ENCODE data around the gene DARS1. TPM values are rescaled to one million over a fixed set of nuclear protein-coding genes. Genes with fewer than 3 reads are reported as not detected.
A peak's percentile ranks its signal among the peaks of the same experiment; 100 is the strongest.

Gene DARS1
- total RNA-seq, 1 experiment from 2014 or later, result 56.7 TPM

DNA sequence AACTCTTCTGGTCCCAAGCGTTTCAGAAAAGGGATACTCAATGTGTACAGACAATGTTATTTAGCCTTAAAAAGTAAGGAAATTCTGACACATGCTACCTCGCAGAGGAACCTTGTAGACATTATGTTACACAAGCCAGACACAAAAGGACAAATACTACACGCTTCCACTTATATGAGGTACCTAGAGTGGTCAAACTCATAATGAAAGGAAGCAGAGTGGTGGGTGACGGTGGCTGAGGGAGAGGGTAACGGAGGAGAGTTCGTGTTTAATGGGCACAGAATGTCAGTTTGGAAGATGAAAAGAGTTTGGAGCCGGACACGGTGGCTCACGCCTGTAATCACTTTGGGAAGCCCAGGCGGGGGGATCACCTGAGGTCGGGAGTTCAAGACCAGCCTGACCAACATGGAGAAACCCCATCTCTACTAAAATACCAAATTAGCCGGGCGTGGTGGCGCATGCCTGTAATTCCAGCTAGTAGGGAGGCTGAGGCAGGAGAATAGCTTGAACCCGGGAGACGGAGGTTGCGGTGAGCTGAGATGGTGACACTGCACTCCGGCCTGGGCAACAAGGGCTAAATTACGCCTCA lies 110.6 kb downstream of the DARS1 start:
- DNase-seq, result no peak
- peaks cover 17% of the 10 kb centered on the region for H3K4me1 ChIP-seq (ENCODE audit: insufficient read depth, low read length)
- H3K9me3 ChIP-seq (ENCODE audit: low read length), result no peaks in the 10 kb centered on the region
- H3K27ac ChIP-seq (ENCODE audit: low read length), result no peak overlapping the region
- peaks cover 36% of the 10 kb centered on the region for H3K79me2 ChIP-seq (ENCODE audit: low read length)
- H3F3A ChIP-seq (ENCODE audit: low read length, unreplicated experiment), result no peaks in the 10 kb centered on the region
- ChIA-PET POLR2A (ENCODE audit: unreplicated experiment) (interaction anchor here (0.5 kb wide), 1 partner anchor 131 kb away, joined by 4 read pairs; no protein-coding TSS in a partner anchor), CTCF (no interaction called here)
- intact Hi-C loops (cut with micrococcal nuclease), result no loop called here
- TF ChIP-seq EZH2 (IDR thresholded peaks at IDR 0.05; ENCODE audit: low read length, unreplicated experiment) (no peak), EZH2phosphoT487 (IDR thresholded peaks at IDR 0.05; ENCODE audit: borderline replicate concordance, low read length) (no peak)
- TF ChIP-seq, protein P1, sequence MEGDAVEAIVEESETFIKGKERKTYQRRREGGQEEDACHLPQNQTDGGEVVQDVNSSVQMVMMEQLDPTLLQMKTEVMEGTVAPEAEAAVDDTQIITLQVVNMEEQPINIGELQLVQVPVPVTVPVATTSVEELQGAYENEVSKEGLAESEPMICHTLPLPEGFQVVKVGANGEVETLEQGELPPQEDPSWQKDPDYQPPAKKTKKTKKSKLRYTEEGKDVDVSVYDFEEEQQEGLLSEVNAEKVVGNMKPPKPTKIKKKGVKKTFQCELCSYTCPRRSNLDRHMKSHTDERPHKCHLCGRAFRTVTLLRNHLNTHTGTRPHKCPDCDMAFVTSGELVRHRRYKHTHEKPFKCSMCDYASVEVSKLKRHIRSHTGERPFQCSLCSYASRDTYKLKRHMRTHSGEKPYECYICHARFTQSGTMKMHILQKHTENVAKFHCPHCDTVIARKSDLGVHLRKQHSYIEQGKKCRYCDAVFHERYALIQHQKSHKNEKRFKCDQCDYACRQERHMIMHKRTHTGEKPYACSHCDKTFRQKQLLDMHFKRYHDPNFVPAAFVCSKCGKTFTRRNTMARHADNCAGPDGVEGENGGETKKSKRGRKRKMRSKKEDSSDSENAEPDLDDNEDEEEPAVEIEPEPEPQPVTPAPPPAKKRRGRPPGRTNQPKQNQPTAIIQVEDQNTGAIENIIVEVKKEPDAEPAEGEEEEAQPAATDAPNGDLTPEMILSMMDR (conservative IDR thresholded peaks at IDR 0.05; ENCODE audit: low read depth, low read length), result no peak
- peak overlapping the region; percentile 97 for H3K9ac ChIP-seq (ENCODE audit: low read length)
- H3K4me3 ChIP-seq (ENCODE audit: low read length), result peak overlapping the region; percentile 89
- no peaks in the 10 kb centered on the region for H3K27me3 ChIP-seq (ENCODE audit: low read length)
- TSS peak; percentile 21 for BruUV-seq (replicated peaks)
- no peak for ATAC-seq
- H2AFZ ChIP-seq (ENCODE audit: low read length), result no peak overlapping the region
- H3K36me3 ChIP-seq (ENCODE audit: low read depth, low read length), result peaks cover 12% of the 10 kb centered on the region; the same call in 1 of the 2 replicates
- no peaks in the 10 kb centered on the region for H3K9me2 ChIP-seq (replicated peaks; ENCODE audit: low read length)
- H3K4me2 ChIP-seq (ENCODE audit: low read length), result peak overlapping the region; percentile 80
- H4K20me1 ChIP-seq (ENCODE audit: low read length), result peaks cover 27% of the 10 kb centered on the region

DNA sequence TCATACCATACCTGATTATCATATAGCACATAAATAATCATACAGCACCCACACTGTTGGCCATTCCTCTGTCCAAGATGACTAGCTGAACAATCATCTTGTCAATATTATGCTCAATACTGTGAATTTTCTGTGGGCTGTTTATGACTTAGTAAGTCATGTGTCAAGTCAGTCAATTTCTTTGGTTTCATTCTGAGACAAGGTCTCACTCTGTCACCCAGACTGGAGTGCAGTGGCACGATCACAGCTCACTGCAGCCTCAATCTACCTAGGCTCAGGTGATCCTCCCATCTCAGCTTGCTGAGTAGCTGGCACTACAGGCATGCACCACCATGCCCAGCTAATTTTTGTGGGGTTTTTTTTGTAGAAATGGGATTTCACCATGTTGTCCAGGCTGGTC lies 114.9 kb downstream of the DARS1 start:
- no peaks in the 10 kb centered on the region for H3K27me3 ChIP-seq (ENCODE audit: low read length)
- no peak overlapping the region for H3K4me2 ChIP-seq (ENCODE audit: low read length)
- H3K4me3 ChIP-seq (ENCODE audit: low read length), result no peak overlapping the region
- no peak overlapping the region for H3K9ac ChIP-seq (ENCODE audit: low read length)
- peaks cover 41% of the 10 kb centered on the region for H3K36me3 ChIP-seq (ENCODE audit: low read depth, low read length)
- ChIA-PET CTCF (no interaction called here), POLR2A (ENCODE audit: unreplicated experiment) (no interaction called here)
- H3K4me1 ChIP-seq (ENCODE audit: insufficient read depth, low read length), result peaks cover 17% of the 10 kb centered on the region
- no peaks in the 10 kb centered on the region for H3F3A ChIP-seq (ENCODE audit: low read length, unreplicated experiment)
- intact Hi-C loops (cut with micrococcal nuclease), result no loop called here
- ATAC-seq, result no peak
- TF ChIP-seq, protein P1 (conservative IDR thresholded peaks at IDR 0.05; ENCODE audit: low read depth, low read length), result no peak
- no peak for TF ChIP-seq EZH2phosphoT487 (IDR thresholded peaks at IDR 0.05; ENCODE audit: borderline replicate concordance, low read length)
- no peak for TF ChIP-seq EZH2 (IDR thresholded peaks at IDR 0.05; ENCODE audit: low read length, unreplicated experiment)
- no peaks in the 10 kb centered on the region for H3K9me3 ChIP-seq (ENCODE audit: low read length)
- no peak overlapping the region for H2AFZ ChIP-seq (ENCODE audit: low read length)
- BruUV-seq (replicated peaks), result no TSS peak
- H3K27ac ChIP-seq (ENCODE audit: low read length), result no peak overlapping the region
- no peak for DNase-seq
- no peaks in the 10 kb centered on the region for H3K9me2 ChIP-seq (replicated peaks; ENCODE audit: low read length)
- peaks cover 30% of the 10 kb centered on the region for H3K79me2 ChIP-seq (ENCODE audit: low read length)
- H4K20me1 ChIP-seq (ENCODE audit: low read length), result peaks cover 27% of the 10 kb centered on the region

DNA sequence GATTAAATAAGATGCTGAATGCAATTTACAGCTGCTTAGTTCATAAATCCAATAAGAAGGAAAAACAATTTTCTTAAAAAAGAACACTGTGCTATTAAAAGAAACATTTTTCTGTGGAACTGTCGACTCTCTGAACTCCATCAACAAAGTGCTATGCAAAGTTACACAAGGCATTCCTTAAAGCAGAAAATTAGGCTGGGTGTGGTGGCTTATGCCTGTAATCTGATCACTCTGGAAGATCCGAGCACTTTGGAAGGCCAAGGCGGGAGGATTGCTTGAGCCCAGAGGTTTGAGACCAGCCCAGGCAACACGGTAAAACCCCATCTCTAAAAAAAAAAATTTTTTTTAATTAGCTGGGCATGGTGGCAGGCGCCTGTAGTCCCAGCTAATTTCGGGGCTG lies 122.2 kb downstream of the DARS1 start:
- TF ChIP-seq, protein P1 (conservative IDR thresholded peaks at IDR 0.05; ENCODE audit: low read depth, low read length), result no peak
- TF ChIP-seq EZH2 (IDR thresholded peaks at IDR 0.05; ENCODE audit: low read length, unreplicated experiment), result no peak
- TF ChIP-seq EZH2phosphoT487 (IDR thresholded peaks at IDR 0.05; ENCODE audit: borderline replicate concordance, low read length), result no peak
- Histone ChIP-seq H3K4me3 (ENCODE audit: low read length) (no peak overlapping the region), H3F3A (ENCODE audit: low read length, unreplicated experiment) (no peaks in the 10 kb centered on the region), H4K20me1 (ENCODE audit: low read length) (no peaks in the 10 kb centered on the region), H2AFZ (ENCODE audit: low read length) (no peak overlapping the region), H3K9me2 (replicated peaks; ENCODE audit: low read length) (no peaks in the 10 kb centered on the region), H3K36me3 (ENCODE audit: low read depth, low read length) (peaks cover 60% of the 10 kb centered on the region), H3K4me2 (ENCODE audit: low read length) (no peak overlapping the region), H3K27ac (ENCODE audit: low read length) (no peak overlapping the region), H3K79me2 (ENCODE audit: low read length) (no peaks in the 10 kb centered on the region), H3K4me1 (ENCODE audit: insufficient read depth, low read length) (no peaks in the 10 kb centered on the region), H3K9ac (ENCODE audit: low read length) (no peak overlapping the region), H3K9me3 (ENCODE audit: low read length) (no peaks in the 10 kb centered on the region), H3K27me3 (ENCODE audit: low read length) (no peaks in the 10 kb centered on the region)
- intact Hi-C loops (cut with micrococcal nuclease), result no loop called here
- DNase-seq (no peak), ATAC-seq (no peak)
- ChIA-PET POLR2A (ENCODE audit: unreplicated experiment) (no interaction called here), CTCF (no interaction called here)
- no TSS peak for BruUV-seq (replicated peaks)

All from PC-3 (cell line).